Activated CD4-positive, alpha-beta T cell treated with anti-CD3 and anti-CD28 coated beads, Interleukin-2, amount 10 ng/mL, durations not matched to agents 24 days and 14 days (primary cell): ENCODE measurements around the gene WNT7A. TPM values are rescaled to one million over a fixed set of nuclear protein-coding genes. Genes with fewer than 3 reads are reported as not detected.

Experiments used
- DNase-seq: peaks from one replicate; pipeline ENCODE4 v3.0.0; 2022
- H3K27ac Mint-ChIP-seq: one replicate; pipeline ENCODE4 v1.8.0; 2022; ENCODE audit warnings: mild to moderate bottlenecking, mixed read lengths
- H3K27me3 Mint-ChIP-seq: one replicate; pipeline ENCODE4 v1.8.0; 2022; ENCODE audit warnings: mixed read lengths
- H3K36me3 Mint-ChIP-seq: one replicate; pipeline ENCODE4 v1.8.0; 2022; ENCODE audit warnings: low read depth, mild to moderate bottlenecking, mixed read lengths
- H3K4me1 Mint-ChIP-seq: one replicate; pipeline ENCODE4 v1.8.0; 2021; ENCODE audit warnings: mixed read lengths
- H3K4me3 Mint-ChIP-seq: one replicate; pipeline ENCODE4 v1.8.0; 2022; ENCODE audit warnings: mild to moderate bottlenecking, moderate library complexity, mixed read lengths
- H3K9me3 Mint-ChIP-seq: one replicate; pipeline ENCODE4 v1.8.0; 2021; ENCODE audit warnings: mixed read lengths
- intact Hi-C: fragments of 100-400 bp; cut with micrococcal nuclease; formaldehyde crosslinking; loops from one replicate; pipeline ENCODE4 v1.15.1; 2023
- total RNA-seq: library from RNA; stranded (reverse); gene quantifications from 2 replicates; pipeline ENCODE4 v1.2.3, GENCODE V29; 2022

The WNT7A gene
- total RNA-seq, 1 donor from 2014 or later: not detected

- Mint-ChIP-seq H3K9me3 (no peaks in the 10 kb centered on the region), H3K27ac (no peak overlapping the region), H3K27me3 (no peaks in the 10 kb centered on the region), H3K4me1 (no peaks in the 10 kb centered on the region), H3K36me3 (no peaks in the 10 kb centered on the region), H3K4me3 (no peak overlapping the region)
- intact Hi-C loops: no loop called here
- DNase-seq: no peak
Measured at GRCh38 chr3:13841826-13842225, 38.0 kb downstream of the WNT7A start.

- Mint-ChIP-seq H3K36me3 (no peaks in the 10 kb centered on the region), H3K27ac (no peak overlapping the region), H3K4me1 (no peaks in the 10 kb centered on the region), H3K4me3 (no peak overlapping the region), H3K27me3 (no peaks in the 10 kb centered on the region), H3K9me3 (no peaks in the 10 kb centered on the region)
- intact Hi-C loops: no loop called here
- no peak for DNase-seq
Measured at GRCh38 chr3:13841141-13841540, 38.7 kb downstream of the WNT7A start.

- Mint-ChIP-seq H3K27me3 (no peaks in the 10 kb centered on the region), H3K9me3 (no peaks in the 10 kb centered on the region), H3K4me3 (no peak overlapping the region), H3K4me1 (no peaks in the 10 kb centered on the region), H3K36me3 (no peaks in the 10 kb centered on the region), H3K27ac (no peak overlapping the region)
- no peak for DNase-seq
- intact Hi-C loops: no loop called here
Measured at GRCh38 chr3:13840456-13840855, 39.4 kb downstream of the WNT7A start.

GRCh38 chr3:13839726-13840340, 40.0 kb downstream of the WNT7A start:
- intact Hi-C loops: no loop called here
- no peak for DNase-seq
- H3K9me3 Mint-ChIP-seq: no peaks in the 10 kb centered on the region
- no peak overlapping the region for H3K4me3 Mint-ChIP-seq
- H3K4me1 Mint-ChIP-seq: no peaks in the 10 kb centered on the region
- no peak overlapping the region for H3K27ac Mint-ChIP-seq
- H3K27me3 Mint-ChIP-seq: no peaks in the 10 kb centered on the region
- H3K36me3 Mint-ChIP-seq: no peaks in the 10 kb centered on the region

GRCh38 chr3:13839253-13839652, 40.6 kb downstream of the WNT7A start:
- intact Hi-C loops: no loop called here
- H3K27me3 Mint-ChIP-seq: no peaks in the 10 kb centered on the region
- H3K27ac Mint-ChIP-seq: no peak overlapping the region
- no peak for DNase-seq
- no peaks in the 10 kb centered on the region for H3K36me3 Mint-ChIP-seq
- no peaks in the 10 kb centered on the region for H3K4me1 Mint-ChIP-seq
- no peaks in the 10 kb centered on the region for H3K9me3 Mint-ChIP-seq
- no peak overlapping the region for H3K4me3 Mint-ChIP-seq

- no peak for DNase-seq
- intact Hi-C loops: no loop called here
- Mint-ChIP-seq H3K4me3 (no peak overlapping the region), H3K27ac (no peak overlapping the region), H3K4me1 (no peaks in the 10 kb centered on the region), H3K9me3 (no peaks in the 10 kb centered on the region), H3K36me3 (no peaks in the 10 kb centered on the region), H3K27me3 (no peaks in the 10 kb centered on the region)
Measured at GRCh38 chr3:13838421-13838820, 41.5 kb downstream of the WNT7A start.

- no peaks in the 10 kb centered on the region for H3K36me3 Mint-ChIP-seq
- H3K4me1 Mint-ChIP-seq: no peaks in the 10 kb centered on the region
- H3K9me3 Mint-ChIP-seq: no peaks in the 10 kb centered on the region
- no peak overlapping the region for H3K27ac Mint-ChIP-seq
- intact Hi-C loops: no loop called here
- H3K4me3 Mint-ChIP-seq: no peak overlapping the region
- no peaks in the 10 kb centered on the region for H3K27me3 Mint-ChIP-seq
- no peak for DNase-seq
Measured at GRCh38 chr3:13837751-13838150, 42.1 kb downstream of the WNT7A start.

GRCh38 chr3:13836658-13837587, 42.9 kb downstream of the WNT7A start:
- H3K4me1 Mint-ChIP-seq: no peaks in the 10 kb centered on the region
- DNase-seq: no peak
- H3K27me3 Mint-ChIP-seq: no peaks in the 10 kb centered on the region
- no peak overlapping the region for H3K27ac Mint-ChIP-seq
- H3K4me3 Mint-ChIP-seq: no peak overlapping the region
- H3K36me3 Mint-ChIP-seq: no peaks in the 10 kb centered on the region
- intact Hi-C loops: no loop called here
- H3K9me3 Mint-ChIP-seq: no peaks in the 10 kb centered on the region

GRCh38 chr3:13835246-13835645, 44.6 kb downstream of the WNT7A start:
- H3K36me3 Mint-ChIP-seq: no peaks in the 10 kb centered on the region
- no peaks in the 10 kb centered on the region for H3K4me1 Mint-ChIP-seq
- no peak overlapping the region for H3K4me3 Mint-ChIP-seq
- H3K9me3 Mint-ChIP-seq: no peaks in the 10 kb centered on the region
- DNase-seq: no peak
- H3K27me3 Mint-ChIP-seq: no peaks in the 10 kb centered on the region
- no peak overlapping the region for H3K27ac Mint-ChIP-seq
- intact Hi-C loops: no loop called here

- Mint-ChIP-seq H3K4me3 (no peak overlapping the region), H3K4me1 (no peaks in the 10 kb centered on the region), H3K27me3 (no peaks in the 10 kb centered on the region), H3K36me3 (no peaks in the 10 kb centered on the region), H3K9me3 (no peaks in the 10 kb centered on the region), H3K27ac (no peak overlapping the region)
- DNase-seq: no peak
- intact Hi-C loops: no loop called here
Measured at GRCh38 chr3:13834258-13835035, 45.4 kb downstream of the WNT7A start.

- no peak overlapping the region for H3K4me3 Mint-ChIP-seq
- DNase-seq: no peak
- intact Hi-C loops: no loop called here
- H3K27me3 Mint-ChIP-seq: no peaks in the 10 kb centered on the region
- H3K4me1 Mint-ChIP-seq: no peaks in the 10 kb centered on the region
- no peaks in the 10 kb centered on the region for H3K36me3 Mint-ChIP-seq
- no peaks in the 10 kb centered on the region for H3K9me3 Mint-ChIP-seq
- H3K27ac Mint-ChIP-seq: no peak overlapping the region
Measured at GRCh38 chr3:13833506-13834257, 46.2 kb downstream of the WNT7A start.

- DNase-seq: no peak
- Mint-ChIP-seq H3K27me3 (no peaks in the 10 kb centered on the region), H3K4me3 (no peak overlapping the region), H3K4me1 (no peaks in the 10 kb centered on the region), H3K36me3 (no peaks in the 10 kb centered on the region), H3K9me3 (no peaks in the 10 kb centered on the region), H3K27ac (no peak overlapping the region)
- intact Hi-C loops: no loop called here
Measured at GRCh38 chr3:13832130-13832529, 47.7 kb downstream of the WNT7A start.

- H3K27me3 Mint-ChIP-seq: no peaks in the 10 kb centered on the region
- H3K4me3 Mint-ChIP-seq: no peak overlapping the region
- DNase-seq: no peak
- H3K27ac Mint-ChIP-seq: no peak overlapping the region
- no peaks in the 10 kb centered on the region for H3K9me3 Mint-ChIP-seq
- no peaks in the 10 kb centered on the region for H3K36me3 Mint-ChIP-seq
- H3K4me1 Mint-ChIP-seq: no peaks in the 10 kb centered on the region
- intact Hi-C loops: no loop called here
Measured at GRCh38 chr3:13831386-13831996, 48.4 kb downstream of the WNT7A start.
